H9 (cell line): ENCODE measurements around the gene SH3PXD2B. TPM values are rescaled to one million over a fixed set of nuclear protein-coding genes. Genes with fewer than 3 reads are reported as not detected.

ENCODE experiments used
- DNase-seq: peaks from one replicate; pipeline ENCODE4 v3.0.0-alpha.2; 2017
- H2AFZ ChIP-seq: one replicate; pipeline ENCODE4 v1.6.1; 2013; ENCODE audit warnings: mild to moderate bottlenecking, low read length, control low read depth, moderate library complexity
- H2AK5ac ChIP-seq: 2 replicates; pipeline ENCODE4 v1.6.1; 2013; ENCODE audit warnings: low read length, control low read depth, mixed read lengths; ENCODE audit not compliant: insufficient read length
- H2BK120ac ChIP-seq: one replicate; pipeline ENCODE4 v1.6.1; 2013; ENCODE audit warnings: low read depth, mild to moderate bottlenecking, low read length, control low read depth, inconsistent platforms; ENCODE audit not compliant: poor library complexity, severe bottlenecking
- H2BK12ac ChIP-seq: 2 replicates; pipeline ENCODE4 v1.6.1; 2013; ENCODE audit warnings: low read length, control low read depth, mixed read lengths, low read depth; ENCODE audit not compliant: insufficient read length
- H2BK15ac ChIP-seq: 2 replicates; pipeline ENCODE4 v1.6.1; 2013; ENCODE audit warnings: low read depth, low read length, control low read depth
- H2BK20ac ChIP-seq: one replicate; pipeline ENCODE4 v1.6.1; 2013; ENCODE audit warnings: low read depth, mild to moderate bottlenecking, low read length, control low read depth, inconsistent platforms; ENCODE audit not compliant: poor library complexity, severe bottlenecking
- H2BK5ac ChIP-seq: 2 replicates; pipeline ENCODE4 v1.6.1; 2013; ENCODE audit warnings: low read length, control low read depth, mixed read lengths; ENCODE audit not compliant: insufficient read length
- H3K14ac ChIP-seq: 2 replicates; pipeline ENCODE4 v1.6.1; 2013; ENCODE audit warnings: low read length, control low read depth; ENCODE audit not compliant: insufficient read depth
- H3K18ac ChIP-seq: 2 replicates; pipeline ENCODE4 v1.6.1; 2013; ENCODE audit warnings: low read depth, mild to moderate bottlenecking, mixed read lengths, low read length, control low read depth; ENCODE audit not compliant: insufficient read length
- H3K23ac ChIP-seq: 2 replicates; pipeline ENCODE4 v1.6.1; 2013; ENCODE audit warnings: low read length, control low read depth, mixed read lengths, low read depth; ENCODE audit not compliant: insufficient read length
- H3K23me2 ChIP-seq: 2 replicates; pipeline ENCODE4 v1.6.1; 2013; ENCODE audit warnings: low read depth, mild to moderate bottlenecking, mixed read lengths, low read length, control low read depth; ENCODE audit not compliant: insufficient read length, poor library complexity, severe bottlenecking
- H3K27ac ChIP-seq: 2 replicates; pipeline ENCODE4 v1.5.1; 2013; ENCODE audit warnings: low read length, control low read depth, mixed read lengths, low read depth; ENCODE audit not compliant: insufficient read length
- H3K27me3 ChIP-seq: 2 replicates; pipeline ENCODE4 v1.6.1; 2013; ENCODE audit warnings: low read length, control low read depth, inconsistent platforms; ENCODE audit not compliant: insufficient read depth
- H3K4ac ChIP-seq: 2 replicates; pipeline ENCODE4 v1.6.1; 2013; ENCODE audit warnings: low read depth, mild to moderate bottlenecking, control low read depth, inconsistent platforms, low read length, moderate library complexity
- H3K4me1 ChIP-seq: 2 replicates; pipeline ENCODE4 v1.6.1; 2013; ENCODE audit warnings: low read length, control low read depth, inconsistent platforms; ENCODE audit not compliant: insufficient read depth
- H3K4me2 ChIP-seq: 2 replicates; pipeline ENCODE4 v1.6.1; 2013; ENCODE audit warnings: low read length, control low read depth, mixed read lengths; ENCODE audit not compliant: insufficient read length, insufficient read depth
- H3K56ac ChIP-seq: 2 replicates; pipeline ENCODE4 v1.6.1; 2013; ENCODE audit warnings: low read depth, mild to moderate bottlenecking, mixed read lengths, low read length, control low read depth; ENCODE audit not compliant: insufficient read length
- H3K79me1 ChIP-seq: 2 replicates; pipeline ENCODE4 v1.6.1; 2013; ENCODE audit warnings: low read depth, mild to moderate bottlenecking, moderate library complexity, low read length, control low read depth, inconsistent platforms; ENCODE audit not compliant: insufficient read depth, poor library complexity, severe bottlenecking
- H3K79me2 ChIP-seq: 2 replicates; pipeline ENCODE4 v1.6.1; 2013; ENCODE audit warnings: low read length, control low read depth, inconsistent platforms; ENCODE audit not compliant: insufficient read depth
- H3K9ac ChIP-seq: 2 replicates; pipeline ENCODE4 v1.6.1; 2013; ENCODE audit warnings: low read length, control low read depth, mixed read lengths; ENCODE audit not compliant: insufficient read length; ENCODE audit errors: extremely low read depth
- H3K9me3 ChIP-seq: one replicate; pipeline ENCODE4 v1.6.1; 2013; ENCODE audit warnings: low read depth, low read length, inconsistent platforms; ENCODE audit not compliant: control insufficient read depth
- H3T11ph ChIP-seq: one replicate; pipeline ENCODE4 v1.6.1; 2013; ENCODE audit warnings: mild to moderate bottlenecking, low read length, control low read depth, inconsistent platforms
- H4K20me1 ChIP-seq: one replicate; pipeline ENCODE4 v1.6.1; 2013; ENCODE audit not compliant: control insufficient read depth, insufficient read length, insufficient read depth
- H4K5ac ChIP-seq: 2 replicates; pipeline ENCODE4 v1.6.1; 2013; ENCODE audit warnings: low read depth, mild to moderate bottlenecking, mixed read lengths, low read length, control low read depth; ENCODE audit not compliant: insufficient read length
- H4K8ac ChIP-seq: replicated peaks from 2 replicates; pipeline ENCODE4 v1.6.1; 2013; ENCODE audit warnings: low read length, control low read depth, mixed read lengths, low read depth; ENCODE audit not compliant: insufficient read length
- H4K91ac ChIP-seq: 2 replicates; pipeline ENCODE4 v1.6.1; 2013; ENCODE audit warnings: low read depth, mild to moderate bottlenecking, moderate library complexity, mixed read lengths, low read length, control low read depth; ENCODE audit not compliant: insufficient read length
- H3K27ac Mint-ChIP-seq, 3 experiments: 2 replicates in 2 of 3; 3 replicates in 1 of 3; pipeline ENCODE4 v1.8.0; 2020 to 2021; ENCODE audit warnings: mixed read lengths in 3 of 3, mild to moderate bottlenecking in 1 of 3, moderate library complexity in 1 of 3
- H3K27me3 Mint-ChIP-seq: 2 replicates; pipeline ENCODE4 v1.8.0; 2021; ENCODE audit warnings: low read depth, mild to moderate bottlenecking, moderate library complexity, mixed read lengths
- H3K36me3 Mint-ChIP-seq, 3 experiments: 2 replicates in 2 of 3; 3 replicates in 1 of 3; pipeline ENCODE4 v1.8.0; 2020 to 2021; ENCODE audit warnings: low read depth in 3 of 3, mixed read lengths in 3 of 3; ENCODE audit not compliant: insufficient read depth in 1 of 3
- H3K4me1 Mint-ChIP-seq, 2 experiments: 2 replicates each; pipeline ENCODE4 v1.8.0; 2020; ENCODE audit warnings: mixed read lengths in 2 of 2
- H3K4me3 Mint-ChIP-seq, 2 experiments: 2 replicates in 1 of 2; 3 replicates in 1 of 2; pipeline ENCODE4 v1.8.0; 2020 to 2021; ENCODE audit warnings: mild to moderate bottlenecking in 2 of 2, mixed read lengths in 2 of 2, moderate library complexity in 1 of 2
- H3K9me3 Mint-ChIP-seq, 2 experiments: 2 replicates in 1 of 2; 3 replicates in 1 of 2; pipeline ENCODE4 v1.8.0; 2020; ENCODE audit warnings: mild to moderate bottlenecking in 2 of 2, mixed read lengths in 2 of 2, moderate library complexity in 1 of 2
- CTCF ChIP-seq: fragments of 200-600 bp; sonication (generic); conservative IDR thresholded peaks from 3 replicates; pipeline ENCODE4 v1.8.0; 2021; ENCODE audit warnings: antibody characterized with exemption, mild to moderate bottlenecking
- WGBS: extraction: QIAGEN DNeasy Blood & Tissue Kit; methylation state at CpG from one replicate; pipeline ENCODE4 v1.1.7; 2013; ENCODE audit warnings: missing lambda C conversion rate, low lambda C conversion rate, mixed read lengths; ENCODE audit not compliant: insufficient read length; ENCODE audit errors: extremely low coverage; 5-methylcytosine and 5-hydroxymethylcytosine counted together
- total RNA-seq: library from RNA; stranded (reverse); gene quantifications from 2 replicates; pipeline ENCODE4 v1.2.1, GENCODE V29; 2021

Gene SH3PXD2B
- total RNA-seq, 1 experiment from 2014 or later, result 49.0 TPM

- WGBS, result no CpG with 5 or more reads among the region's 9 CpGs
- no peak overlapping the region for H3K9ac ChIP-seq
- no peak overlapping the region for H4K91ac ChIP-seq
- Mint-ChIP-seq H3K36me3 (peaks cover 15 to 48% (median 39%) of the 10 kb centered on the region in 3 experiments; a peak in 6 of 7 replicates), H3K4me3 (no peak overlapping the region), H3K4me1 (peaks cover 10 to 16% of the 10 kb centered on the region in 2 experiments), H3K27me3 (no peaks in the 10 kb centered on the region), H3K27ac (peak overlapping the region in 1 of 3 experiments; percentile 92; a peak in 3 of 7 replicates), H3K9me3 (no peaks in the 10 kb centered on the region)
- no peak overlapping the region for H3K4ac ChIP-seq
- H3K23ac ChIP-seq, result no peak overlapping the region
- no peak overlapping the region for H3K14ac ChIP-seq
- no peak overlapping the region for H2BK120ac ChIP-seq
- no peak overlapping the region for H2BK5ac ChIP-seq
- no peak overlapping the region for H2BK15ac ChIP-seq
- H2AK5ac ChIP-seq, result no peak overlapping the region
- H3K27ac ChIP-seq, result no peak overlapping the region
- no peaks in the 10 kb centered on the region for H3K79me1 ChIP-seq
- no peak for DNase-seq
- H3K56ac ChIP-seq, result no peak overlapping the region
- H3K9me3 ChIP-seq, result no peaks in the 10 kb centered on the region
- no peaks in the 10 kb centered on the region for H3K23me2 ChIP-seq
- no peak overlapping the region for H2AFZ ChIP-seq
- no peak for TF ChIP-seq CTCF
- H3K4me2 ChIP-seq, result no peak overlapping the region
- H3K18ac ChIP-seq, result no peak overlapping the region
- H3K4me1 ChIP-seq, result peaks cover 7% of the 10 kb centered on the region; the same call in 1 of the 2 replicates
- H2BK12ac ChIP-seq, result no peak overlapping the region
- H4K8ac ChIP-seq, result no peak overlapping the region
- no peak overlapping the region for H3T11ph ChIP-seq
- no peaks in the 10 kb centered on the region for H3K27me3 ChIP-seq
- no peaks in the 10 kb centered on the region for H4K20me1 ChIP-seq
- H4K5ac ChIP-seq, result no peak overlapping the region
- no peak overlapping the region for H2BK20ac ChIP-seq
- H3K79me2 ChIP-seq, result no peaks in the 10 kb centered on the region
Observed at GRCh38 chr5:172407822-172408221, 46.5 kb downstream of the SH3PXD2B start.
